Fibroblast of lung (primary cell): ENCODE data around the gene ADD2.
A peak's percentile ranks its signal among the peaks of the same experiment; 100 is the strongest.

Experiments used
- EZH2 ChIP-seq: IDR thresholded peaks from 2 replicates; pipeline ENCODE4 v1.5.1; 2012; ENCODE audit warnings: low read length, control low read depth, mild to moderate bottlenecking; ENCODE audit errors: missing control alignments
- TF ChIP-seq, protein P1 (sequence below), 2 donors: IDR thresholded peaks in 1 of 2; conservative IDR thresholded peaks in 1 of 2; 1 replicate in 1 of 2; 2 replicates in 1 of 2; pipeline ENCODE4 v1.5.1; 2011 to 2012; ENCODE audit warnings: low read length in 2 of 2, control low read depth in 1 of 2, inconsistent platforms in 1 of 2, low read depth in 1 of 2, mild to moderate bottlenecking in 1 of 2

DNA sequence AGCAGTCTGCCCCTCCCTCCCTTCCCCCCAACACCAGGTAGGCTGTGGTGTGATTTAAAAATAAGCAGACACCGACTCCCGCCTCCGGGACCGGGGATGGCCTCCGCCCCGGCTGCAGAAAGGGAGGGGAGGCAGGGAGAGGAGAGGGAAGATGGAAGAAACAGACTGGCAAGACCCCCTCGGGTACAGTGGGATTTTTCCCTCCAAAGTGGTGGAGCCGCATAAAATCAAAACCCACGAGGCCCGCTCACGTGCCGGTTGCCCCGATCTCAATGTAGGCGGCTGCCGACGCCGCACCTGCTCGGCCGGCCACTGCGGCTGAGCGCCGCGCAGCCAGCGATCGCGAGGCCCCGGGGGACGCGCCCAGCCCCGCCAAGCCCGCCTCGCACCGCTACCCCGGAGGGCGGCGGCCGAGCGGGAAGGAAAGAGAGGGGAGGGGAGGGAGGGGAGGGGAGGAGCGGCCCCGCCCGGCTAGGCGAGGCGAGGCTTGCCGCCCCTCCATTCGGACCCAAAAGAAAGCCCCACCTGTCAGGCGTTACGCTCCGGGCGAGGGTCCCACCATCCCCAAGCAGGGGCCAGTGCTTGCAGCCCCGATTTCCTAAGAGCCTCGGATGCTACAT, 811 bp downstream of the ADD2 start:
- TF ChIP-seq, protein P1, sequence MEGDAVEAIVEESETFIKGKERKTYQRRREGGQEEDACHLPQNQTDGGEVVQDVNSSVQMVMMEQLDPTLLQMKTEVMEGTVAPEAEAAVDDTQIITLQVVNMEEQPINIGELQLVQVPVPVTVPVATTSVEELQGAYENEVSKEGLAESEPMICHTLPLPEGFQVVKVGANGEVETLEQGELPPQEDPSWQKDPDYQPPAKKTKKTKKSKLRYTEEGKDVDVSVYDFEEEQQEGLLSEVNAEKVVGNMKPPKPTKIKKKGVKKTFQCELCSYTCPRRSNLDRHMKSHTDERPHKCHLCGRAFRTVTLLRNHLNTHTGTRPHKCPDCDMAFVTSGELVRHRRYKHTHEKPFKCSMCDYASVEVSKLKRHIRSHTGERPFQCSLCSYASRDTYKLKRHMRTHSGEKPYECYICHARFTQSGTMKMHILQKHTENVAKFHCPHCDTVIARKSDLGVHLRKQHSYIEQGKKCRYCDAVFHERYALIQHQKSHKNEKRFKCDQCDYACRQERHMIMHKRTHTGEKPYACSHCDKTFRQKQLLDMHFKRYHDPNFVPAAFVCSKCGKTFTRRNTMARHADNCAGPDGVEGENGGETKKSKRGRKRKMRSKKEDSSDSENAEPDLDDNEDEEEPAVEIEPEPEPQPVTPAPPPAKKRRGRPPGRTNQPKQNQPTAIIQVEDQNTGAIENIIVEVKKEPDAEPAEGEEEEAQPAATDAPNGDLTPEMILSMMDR (conservative IDR thresholded peaks at IDR 0.05 in 1 of 2, IDR thresholded peaks at IDR 0.05 in 1 of 2; ENCODE audit: low read depth in 1 of 2, low read length in 2 of 2): no peak
- peak; percentile 85 for TF ChIP-seq EZH2
